NCI-H1105 (cell line): ENCODE results near the gene FOLR2.
"Not testable (repeated sequence)": the region's sequence is repeated elsewhere in the genome, so short reads cannot be mapped to it uniquely, and the experiment has no call there.

Experiments used
- DNase-seq: peaks from one replicate; lab custom pipeline; 2025; lab: John Stamatoyannopoulos, UW

The FOLR2 gene

GRCh38 chr11:72216638-72217037 is at the start of gene FOLR2:
TSS of gene FOLR2 (plus strand) at chr11:72216794. CDS start at chr11:72218585, 1,791 bp downstream.
- no peak for DNase-seq

- DNase-seq, result not testable (repeated sequence)
Measured at GRCh38 chr11:72169046-72169555, 47.5 kb upstream of the FOLR2 start.

- not testable (repeated sequence) for DNase-seq
Measured at GRCh38 chr11:72169754-72170153, 46.8 kb upstream of the FOLR2 start.

- not testable (repeated sequence) for DNase-seq
Measured at GRCh38 chr11:72172043-72172442, 44.6 kb upstream of the FOLR2 start.

- DNase-seq, result no peak
Measured at GRCh38 chr11:72173291-72173690, 43.3 kb upstream of the FOLR2 start.

- no peak for DNase-seq
Measured at GRCh38 chr11:72174302-72175070, 42.1 kb upstream of the FOLR2 start.

GRCh38 chr11:72177656-72178055 is 38.9 kb upstream of the FOLR2 start:
- DNase-seq, result no peak

- DNase-seq, result no peak
Measured at GRCh38 chr11:72179049-72179803, 37.4 kb upstream of the FOLR2 start.

- no peak for DNase-seq
Measured at GRCh38 chr11:72179804-72180396, 36.7 kb upstream of the FOLR2 start.

GRCh38 chr11:72180892-72181552 is 35.6 kb upstream of the FOLR2 start:
- DNase-seq, result not testable (repeated sequence)

- DNase-seq, result not testable (repeated sequence)
Measured at GRCh38 chr11:72181553-72181958, 35.0 kb upstream of the FOLR2 start.

- no peak for DNase-seq
Measured at GRCh38 chr11:72188267-72188666, 28.3 kb upstream of the FOLR2 start.

- peak; percentile 44 for DNase-seq
Measured at GRCh38 chr11:72189455-72190250, 26.9 kb upstream of the FOLR2 start.

- no peak for DNase-seq
Measured at GRCh38 chr11:72190631-72191071, 25.9 kb upstream of the FOLR2 start.

- DNase-seq, result no peak
Measured at GRCh38 chr11:72191961-72192381, 24.6 kb upstream of the FOLR2 start, which contains the start of gene FOLR1. TSS of gene FOLR1 (plus strand) at chr11:72192140. CDS start at chr11:72192174, 34 bp downstream.

- DNase-seq, result no peak
Measured at GRCh38 chr11:72195518-72196270, 20.9 kb upstream of the FOLR2 start.

GRCh38 chr11:72201445-72201844 is 15.1 kb upstream of the FOLR2 start:
- DNase-seq, result not testable (repeated sequence)

- no peak for DNase-seq
Measured at GRCh38 chr11:72202571-72202970, 14.0 kb upstream of the FOLR2 start.

- no peak for DNase-seq
Measured at GRCh38 chr11:72203163-72203562, 13.4 kb upstream of the FOLR2 start.

- no peak for DNase-seq
Measured at GRCh38 chr11:72204886-72205285, 11.7 kb upstream of the FOLR2 start.
